Tibial nerve (tissue), 4 donors: ENCODE results near the gene ANO3. TPM values are rescaled to one million over a fixed set of nuclear protein-coding genes. Genes with fewer than 3 reads are reported as not detected.

Experiments
- DNase-seq, 2 donors: peaks; one replicate each; pipeline ENCODE4 v3.0.0-alpha.2; 2019; ENCODE audit warnings: low spot score in 2 of 2
- H3K27ac ChIP-seq, 4 donors: fragments of 200-600 bp; sonication (generic) in 3 of 4; one replicate each; pipeline ENCODE4 v1.5.1; 2017 to 2019; ENCODE audit warnings: mild to moderate bottlenecking in 1 of 4
- H3K27me3 ChIP-seq, 2 donors: fragments of 200-600 bp; sonication (generic) in 1 of 2; one replicate each; pipeline versions ENCODE4 v1.5.1 to v1.6.0; 2017 to 2019
- H3K36me3 ChIP-seq, 3 donors: fragments of 200-600 bp; sonication (generic); one replicate each; pipeline ENCODE4 v1.5.1; 2018 to 2019
- H3K4me1 ChIP-seq, 4 donors: fragments of 200-600 bp; sonication (generic) in 3 of 4; one replicate each; pipeline ENCODE4 v1.5.1; 2017 to 2019
- H3K4me3 ChIP-seq, 4 donors: fragments of 200-600 bp; sonication (generic) in 3 of 4; one replicate each; pipeline ENCODE4 v1.5.1; 2017 to 2019; ENCODE audit warnings: mild to moderate bottlenecking in 1 of 4, moderate library complexity in 1 of 4
- H3K9me3 ChIP-seq, 4 donors: fragments of 200-600 bp; sonication (generic) in 3 of 4; one replicate each; pipeline ENCODE4 v1.5.1; 2017 to 2019
- CTCF ChIP-seq, 5 experiments: fragments of 200-600 bp in 3 of 5; fragments of 450-650 bp in 2 of 5; sonication (generic) in 3 of 5; IDR thresholded peaks; one replicate each; pipeline ENCODE4 v1.5.1; 2016 to 2019; ENCODE audit warnings: antibody characterized with exemption in 5 of 5, mild to moderate bottlenecking in 3 of 5, moderate library complexity in 2 of 5
- EP300 ChIP-seq, 2 donors: sonication (generic); formaldehyde crosslinking; IDR thresholded peaks; one replicate each; pipeline ENCODE4 v1.6.1; 2017; ENCODE audit warnings: antibody characterized with exemption in 2 of 2, mild to moderate bottlenecking in 1 of 2
- POLR2A ChIP-seq, 2 donors: fragments of 450-650 bp; IDR thresholded peaks; one replicate each; pipeline ENCODE4 v1.6.1; 2017; ENCODE audit warnings: antibody characterized with exemption in 2 of 2, mild to moderate bottlenecking in 2 of 2, moderate library complexity in 2 of 2
- whole genome bisulfite sequencing, 2 donors: methylation state at CpG; one replicate each; pipeline ENCODE4 v1.1.5; 2018; 5-methylcytosine and 5-hydroxymethylcytosine counted together
- total RNA-seq, 4 donors: library from RNA; depleted of rRNA; stranded (reverse); fragments of >200 nt; gene quantifications; one replicate each; pipeline ENCODE4 v1.1.0, GENCODE V29; 2016

ANO3 gene
- 1 to 10 TPM in 1 of 4 donors, under 1 TPM in 3; 0.42 to 1.7 (median 0.74) TPM for total RNA-seq

GRCh38 chr11:26331911-26332571 lies at the start of gene ANO3:
TSS of gene ANO3 (plus strand) at chr11:26332130. CDS start at chr11:26332276, 146 bp downstream.
- WGBS, 2 donors = 4 to 11% methylated on average over 18 to 33 of the region's 36 CpGs
- peak within 1 kb of the TSS; percentile 12 to 45 (median 38) for H3K4me3 ChIP-seq
- H3K4me1 ChIP-seq = peaks cover 0 to 6% (median 0%) of the 10 kb centered on the region in 4 donors
- peak; percentile 26 to 63 (median 41) for TF ChIP-seq CTCF (IDR thresholded peaks at IDR 0.05)
- TF ChIP-seq POLR2A (IDR thresholded peaks at IDR 0.05) = no peak
- no peaks in the 10 kb centered on the region for H3K9me3 ChIP-seq
- H3K36me3 ChIP-seq = no peaks in the 10 kb centered on the region
- peak in 1 of 2 donors; percentile 5 for DNase-seq
- H3K27ac ChIP-seq = no peak within 1 kb of the TSS
- peaks cover 0 to 7% of the 10 kb centered on the region in 2 donors for H3K27me3 ChIP-seq

DNA sequence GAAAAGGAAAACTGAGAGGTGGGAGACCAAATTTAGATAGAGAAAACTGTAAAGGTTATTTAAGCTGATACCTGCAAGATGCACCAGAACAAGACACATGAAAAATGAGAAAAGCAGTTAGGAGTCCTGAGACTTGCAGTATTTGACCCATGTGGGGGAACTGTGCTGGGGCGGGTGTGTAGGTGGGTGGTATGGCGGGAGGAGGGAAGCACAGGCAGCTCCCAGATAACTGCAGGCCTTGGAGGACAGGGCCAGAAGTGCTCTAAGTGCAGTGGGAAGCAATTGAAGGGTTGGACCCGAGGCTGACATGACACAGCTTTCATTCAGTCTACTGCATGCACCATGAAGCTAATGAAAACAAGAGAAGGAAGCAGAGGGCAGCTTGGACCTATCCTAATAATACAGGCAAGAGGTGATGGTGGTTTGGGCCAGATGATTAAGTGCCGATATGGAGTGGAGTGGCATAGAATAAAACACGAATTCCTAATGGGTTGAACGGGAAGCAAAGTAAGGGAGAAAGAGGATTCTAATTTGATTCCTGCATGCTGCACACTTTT lies 48.0 kb upstream of the ANO3 start:
- no peak for DNase-seq
- H3K36me3 ChIP-seq = no peaks in the 10 kb centered on the region
- WGBS, 2 donors = 74 to 76% methylated on average over 6 of the region's 6 CpGs
- H3K4me1 ChIP-seq = no peaks in the 10 kb centered on the region
- H3K9me3 ChIP-seq = no peaks in the 10 kb centered on the region
- no peak for TF ChIP-seq EP300 (IDR thresholded peaks at IDR 0.05)
- no peak for TF ChIP-seq CTCF (IDR thresholded peaks at IDR 0.05)
- no peak for TF ChIP-seq POLR2A (IDR thresholded peaks at IDR 0.05)
- no peaks in the 10 kb centered on the region for H3K27me3 ChIP-seq
- H3K4me3 ChIP-seq = no peak overlapping the region
- no peak overlapping the region for H3K27ac ChIP-seq

GRCh38 chr11:26285608-26286007 lies 46.3 kb upstream of the ANO3 start:
- 68 to 73% methylated on average over 3 of the region's 3 CpGs for WGBS, 2 donors
- Histone ChIP-seq H3K4me3 (no peak overlapping the region), H3K9me3 (no peaks in the 10 kb centered on the region), H3K36me3 (no peaks in the 10 kb centered on the region), H3K4me1 (no peaks in the 10 kb centered on the region), H3K27ac (no peak overlapping the region), H3K27me3 (no peaks in the 10 kb centered on the region)
- no peak for TF ChIP-seq POLR2A (IDR thresholded peaks at IDR 0.05)
- TF ChIP-seq EP300 (IDR thresholded peaks at IDR 0.05) = no peak
- TF ChIP-seq CTCF (IDR thresholded peaks at IDR 0.05) = no peak
- no peak for DNase-seq

DNA sequence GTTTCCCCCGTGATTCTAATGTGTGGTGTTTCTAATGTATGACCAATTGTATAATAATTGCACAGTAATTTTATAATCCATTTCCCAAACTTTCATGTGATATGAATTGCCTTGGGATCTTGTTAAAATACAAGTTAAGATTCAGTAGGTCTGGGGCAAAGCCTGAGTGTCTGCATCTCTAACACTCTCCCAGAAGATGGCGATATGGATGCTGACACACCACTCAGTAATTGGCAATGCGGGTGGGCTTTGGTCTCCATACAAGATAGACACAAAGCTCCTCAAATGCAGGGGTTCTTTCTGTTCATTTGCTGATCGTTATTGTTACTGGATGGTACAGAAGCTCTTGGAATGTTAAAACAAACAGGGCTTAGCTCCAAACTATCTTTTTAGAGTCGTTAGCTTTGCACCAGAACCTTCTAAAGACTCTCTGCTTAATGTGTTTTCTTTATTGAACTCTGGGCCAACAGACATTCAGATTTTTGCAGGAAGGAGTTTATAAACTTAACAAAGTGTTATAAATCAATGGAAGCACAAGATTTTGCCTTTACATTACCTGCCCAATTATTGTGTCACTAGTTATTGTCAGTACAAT lies 45.4 kb upstream of the ANO3 start:
- H3K4me1 ChIP-seq = no peaks in the 10 kb centered on the region
- TF ChIP-seq CTCF (IDR thresholded peaks at IDR 0.05) (peak in 4 of 5 experiments; percentile 24 to 37 (median 26)), POLR2A (IDR thresholded peaks at IDR 0.05) (no peak)
- no peaks in the 10 kb centered on the region for H3K27me3 ChIP-seq
- H3K27ac ChIP-seq = no peak overlapping the region
- no peak overlapping the region for H3K4me3 ChIP-seq
- H3K9me3 ChIP-seq = no peaks in the 10 kb centered on the region
- H3K36me3 ChIP-seq = no peaks in the 10 kb centered on the region
- WGBS, 2 donors = 20 to 23% methylated on average over 5 of the region's 5 CpGs
- no peak for DNase-seq

- H3K27ac ChIP-seq = no peak overlapping the region
- TF ChIP-seq CTCF (IDR thresholded peaks at IDR 0.05) = no peak
- no peak for TF ChIP-seq POLR2A (IDR thresholded peaks at IDR 0.05)
- no peak for TF ChIP-seq EP300 (IDR thresholded peaks at IDR 0.05)
- H3K9me3 ChIP-seq = no peaks in the 10 kb centered on the region
- no peaks in the 10 kb centered on the region for H3K27me3 ChIP-seq
- WGBS, 2 donors = 77 to 78% methylated on average over 5 of the region's 5 CpGs
- H3K4me1 ChIP-seq = no peaks in the 10 kb centered on the region
- no peak overlapping the region for H3K4me3 ChIP-seq
- no peak for DNase-seq
- H3K36me3 ChIP-seq = no peaks in the 10 kb centered on the region
Measured at GRCh38 chr11:26287067-26287518, 44.8 kb upstream of the ANO3 start.
